Tibial nerve (tissue), 3 donors: ENCODE measurements around the gene HS3ST6.

Experiments
- CTCF ChIP-seq, 5 experiments: fragments of 200-600 bp in 3 of 5; fragments of 450-650 bp in 2 of 5; sonication (generic) in 3 of 5; IDR thresholded peaks; one replicate each; pipeline ENCODE4 v1.5.1; 2016 to 2019; ENCODE audit warnings: antibody characterized with exemption in 5 of 5, mild to moderate bottlenecking in 3 of 5, moderate library complexity in 2 of 5
- POLR2A ChIP-seq, 2 donors: fragments of 450-650 bp; IDR thresholded peaks; one replicate each; pipeline ENCODE4 v1.6.1; 2017; ENCODE audit warnings: antibody characterized with exemption in 2 of 2, mild to moderate bottlenecking in 2 of 2, moderate library complexity in 2 of 2

GRCh38 chr16:1944612-1945199 is 26.5 kb upstream of the HS3ST6 start:
- no peak for TF ChIP-seq POLR2A (IDR thresholded peaks at IDR 0.05)
- no peak for TF ChIP-seq CTCF (IDR thresholded peaks at IDR 0.05)
